Hematopoietic multipotent progenitor cell treated with erythropoietin and hydrocortisone succinate and interleukin-3 and kit ligand, for 8 days (in vitro differentiated cells): ENCODE data around the gene C19orf81.

Experiments used
- DNase-seq: peaks from one replicate; pipeline ENCODE4 v3.0.0-alpha.2; 2015

C19orf81 gene

GRCh38 chr19:50632151-50632835 is 17.0 kb upstream of the C19orf81 start:
- no peak for DNase-seq

GRCh38 chr19:50633359-50633758 is 15.9 kb upstream of the C19orf81 start:
- no peak for DNase-seq

- DNase-seq: no peak
Measured at GRCh38 chr19:50633973-50634372, 15.3 kb upstream of the C19orf81 start.

- DNase-seq: no peak
Measured at GRCh38 chr19:50636317-50637085, 12.7 kb upstream of the C19orf81 start.

- DNase-seq: no peak
Measured at GRCh38 chr19:50638600-50638999, 10.6 kb upstream of the C19orf81 start.

- DNase-seq: peak; percentile 37
Measured at GRCh38 chr19:50639121-50640112, 9.8 kb upstream of the C19orf81 start, which contains the start of gene SYT3. Gene SYT3 (minus strand): TSS chr19:50639881. CDS start chr19:50637411, 2,470 bp downstream.

GRCh38 chr19:50640368-50640767 is 8.9 kb upstream of the C19orf81 start:
- no peak for DNase-seq

- DNase-seq: no peak
Measured at GRCh38 chr19:50644315-50644915, 4.8 kb upstream of the C19orf81 start.

- no peak for DNase-seq
Measured at GRCh38 chr19:50645107-50645506, 4.1 kb upstream of the C19orf81 start.

GRCh38 chr19:50646074-50646807 is 3.0 kb upstream of the C19orf81 start:
- DNase-seq: peak; percentile 77

- DNase-seq: no peak
Measured at GRCh38 chr19:50647879-50648615, 1.2 kb upstream of the C19orf81 start.

GRCh38 chr19:50648659-50649058 is 586 bp upstream of the C19orf81 start:
- DNase-seq: no peak

GRCh38 chr19:50651174-50651573 is 1.9 kb downstream of the C19orf81 start:
- no peak for DNase-seq

GRCh38 chr19:50652722-50653121 is 3.5 kb downstream of the C19orf81 start:
- DNase-seq: no peak

- DNase-seq: no peak
Measured at GRCh38 chr19:50654882-50655281, 5.6 kb downstream of the C19orf81 start.

GRCh38 chr19:50657222-50657669 is 8.0 kb downstream of the C19orf81 start:
- DNase-seq: peak; percentile 34

GRCh38 chr19:50657712-50658440 is 8.6 kb downstream of the C19orf81 start:
- DNase-seq: peak; percentile 99

- DNase-seq: peak; percentile 87
Measured at GRCh38 chr19:50658441-50659317, 9.4 kb downstream of the C19orf81 start.
